Esophagus muscularis mucosa (tissue), 4 donors: ENCODE results near the gene CHD1L. TPM values are rescaled to one million over a fixed set of nuclear protein-coding genes. Genes with fewer than 3 reads are reported as not detected.

Experiments
- DNase-seq: peaks from one replicate; pipeline ENCODE4 v3.0.0-alpha.2; 2017; ENCODE audit errors: extremely low spot score
- H3K27ac ChIP-seq, 4 donors: fragments of 200-600 bp; sonication (generic); replicated peaks in 1 of 4; 1 replicate in 3 of 4; 2 replicates in 1 of 4; pipeline ENCODE4 v1.5.1; 2016 to 2019; ENCODE audit warnings: mild to moderate bottlenecking in 1 of 4
- H3K27me3 ChIP-seq, 4 donors: fragments of 200-600 bp; sonication (generic); one replicate each; pipeline versions ENCODE4 v1.5.1 to v1.6.0; 2016 to 2019
- H3K36me3 ChIP-seq, 4 donors: fragments of 200-600 bp; sonication (generic); one replicate each; pipeline ENCODE4 v1.5.1; 2016 to 2019
- H3K4me1 ChIP-seq, 4 donors: fragments of 200-600 bp; sonication (generic); one replicate each; pipeline ENCODE4 v1.5.1; 2016 to 2019
- H3K4me3 ChIP-seq, 4 donors: fragments of 200-600 bp; sonication (generic); 1 replicate in 2 of 4; 2 replicates in 2 of 4; pipeline ENCODE4 v1.5.1; 2016 to 2019; ENCODE audit warnings: mild to moderate bottlenecking in 4 of 4, moderate library complexity in 1 of 4
- H3K9me3 ChIP-seq, 4 donors: fragments of 200-600 bp; sonication (generic); 1 replicate in 3 of 4; 2 replicates in 1 of 4; pipeline ENCODE4 v1.5.1; 2016 to 2019
- CTCF ChIP-seq, 3 experiments: fragments of 200-600 bp in 2 of 3; fragments of 450-650 bp in 1 of 3; sonication (generic) in 2 of 3; IDR thresholded peaks; one replicate each; pipeline ENCODE4 v1.5.1; 2017 to 2019; ENCODE audit warnings: antibody characterized with exemption in 3 of 3, mild to moderate bottlenecking in 2 of 3, moderate library complexity in 1 of 3
- EP300 ChIP-seq: sonication (generic); formaldehyde crosslinking; IDR thresholded peaks from one replicate; pipeline ENCODE4 v1.6.1; 2017; ENCODE audit warnings: antibody characterized with exemption
- POLR2A ChIP-seq: fragments of 450-650 bp; IDR thresholded peaks from one replicate; pipeline ENCODE4 v1.6.1; 2017; ENCODE audit warnings: antibody characterized with exemption, moderate library complexity, mild to moderate bottlenecking, low read depth
- POLR2AphosphoS5 ChIP-seq, 2 donors: sonication (generic); formaldehyde crosslinking; IDR thresholded peaks; one replicate each; pipeline ENCODE4 v1.6.1; 2017; ENCODE audit warnings: antibody characterized with exemption in 2 of 2
- WGBS: methylation state at CpG from one replicate; pipeline ENCODE4 v1.1.5; 2018; 5-methylcytosine and 5-hydroxymethylcytosine counted together
- intact Hi-C: fragments of 100-400 bp; cut with DNase I; formaldehyde crosslinking; loops from one replicate; pipeline ENCODE4 v1.15.1; 2023
- total RNA-seq, 4 donors: library from RNA; depleted of rRNA; stranded (reverse); fragments of >200 nt; gene quantifications; one replicate each; pipeline versions ENCODE4 v1.1.0 to v1.2.1, GENCODE V29; 2016

CHD1L gene
- total RNA-seq, 4 donors from 2014 or later, result 13.9 to 18.8 (median 18.2) TPM

DNA sequence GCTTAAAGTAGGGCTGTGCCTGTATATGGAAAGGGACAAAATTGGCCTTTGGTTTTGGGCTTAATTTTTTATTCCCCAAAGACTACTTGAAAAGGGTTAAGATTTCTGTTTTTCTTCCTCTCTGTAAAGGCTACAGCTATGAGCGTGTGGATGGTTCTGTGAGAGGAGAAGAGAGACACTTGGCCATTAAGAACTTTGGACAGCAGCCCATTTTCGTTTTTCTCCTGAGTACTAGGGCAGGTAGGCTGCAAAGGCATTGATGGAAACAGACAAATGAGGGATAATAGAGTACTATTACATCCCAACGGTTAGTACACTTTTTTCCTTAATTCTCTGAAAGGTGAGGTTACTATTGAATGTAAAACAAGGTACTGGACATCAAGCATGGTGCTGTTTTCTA lies 29.6 kb downstream of the CHD1L start:
- Histone ChIP-seq H3K4me1 (peaks cover 0 to 13% (median 10%) of the 10 kb centered on the region in 4 donors), H3K27ac (no peak overlapping the region), H3K36me3 (peaks cover 20 to 78% (median 44%) of the 10 kb centered on the region in 4 donors), H3K4me3 (no peak overlapping the region), H3K9me3 (no peaks in the 10 kb centered on the region), H3K27me3 (no peaks in the 10 kb centered on the region)
- intact Hi-C loops, result loop anchor here (5.0 to 10.0 kb wide), 2 partner anchors 115 to 623 kb away; no protein-coding TSS in a partner anchor
- TF ChIP-seq CTCF (IDR thresholded peaks at IDR 0.05) (no peak), EP300 (no peak), POLR2A (no peak), POLR2AphosphoS5 (IDR thresholded peaks at IDR 0.05) (no peak)
- whole genome bisulfite sequencing, result 50% methylated on average over 3 of the region's 3 CpGs
- no peak for DNase-seq

GRCh38 chr1:147273409-147274336 lies 31.2 kb downstream of the CHD1L start:
- H3K27me3 ChIP-seq, result no peaks in the 10 kb centered on the region
- H3K4me1 ChIP-seq, result peaks cover 0 to 13% (median 10%) of the 10 kb centered on the region in 4 donors
- H3K9me3 ChIP-seq, result no peaks in the 10 kb centered on the region
- H3K4me3 ChIP-seq, result no peak overlapping the region
- intact Hi-C loops, result loop anchor here (5.0 to 10.0 kb wide), 2 partner anchors 114 to 621 kb away; no protein-coding TSS in a partner anchor
- peak overlapping the region in 3 of 4 donors; percentile 37 to 56 (median 52) for H3K27ac ChIP-seq
- 47% methylated on average over 6 of the region's 6 CpGs for WGBS
- no peak for DNase-seq
- H3K36me3 ChIP-seq, result peaks cover 24 to 74% (median 43%) of the 10 kb centered on the region in 4 donors
- TF ChIP-seq POLR2AphosphoS5 (IDR thresholded peaks at IDR 0.05) (peak in 1 of 2 donors; percentile 23), EP300 (no peak), CTCF (IDR thresholded peaks at IDR 0.05) (peak; percentile 37 to 48 (median 48))

- WGBS, result 95% methylated on average over 5 of the region's 5 CpGs
- TF ChIP-seq CTCF (IDR thresholded peaks at IDR 0.05) (no peak), EP300 (no peak), POLR2AphosphoS5 (IDR thresholded peaks at IDR 0.05) (no peak), POLR2A (no peak)
- intact Hi-C loops, result no loop called here
- no peaks in the 10 kb centered on the region for H3K4me1 ChIP-seq
- no peak overlapping the region for H3K27ac ChIP-seq
- H3K4me3 ChIP-seq, result no peak overlapping the region
- no peak for DNase-seq
- no peaks in the 10 kb centered on the region for H3K27me3 ChIP-seq
- H3K9me3 ChIP-seq, result no peaks in the 10 kb centered on the region
- H3K36me3 ChIP-seq, result peaks cover 40 to 89% (median 73%) of the 10 kb centered on the region in 4 donors
These were observed 39.5 kb downstream of the CHD1L start for GRCh38 chr1:147281950-147282349.

- Histone ChIP-seq H3K36me3 (peaks cover 42 to 90% (median 74%) of the 10 kb centered on the region in 4 donors), H3K4me1 (no peaks in the 10 kb centered on the region), H3K27ac (no peak overlapping the region), H3K9me3 (no peaks in the 10 kb centered on the region), H3K4me3 (no peak overlapping the region), H3K27me3 (no peaks in the 10 kb centered on the region)
- WGBS, result 70% methylated on average over 1 of the region's 1 CpG
- TF ChIP-seq POLR2A, result no peak
- TF ChIP-seq POLR2AphosphoS5 (IDR thresholded peaks at IDR 0.05), result no peak
- TF ChIP-seq CTCF (IDR thresholded peaks at IDR 0.05), result no peak
- no peak for TF ChIP-seq EP300
- no peak for DNase-seq
- intact Hi-C loops, result no loop called here
These were observed 40.5 kb downstream of the CHD1L start for GRCh38 chr1:147283011-147283410.
